HG03575 (cell line): ENCODE results near the gene MPRIP.

Source experiments
- ATAC-seq: cut with Tn5 transposase; IDR thresholded peaks from one replicate; pipeline ENCODE4 v1.9.1; 2021; ENCODE audit not compliant: unreplicated experiment, insufficient number of reproducible peaks, low FRiP score; ENCODE audit errors: extremely low read depth

MPRIP gene

DNA sequence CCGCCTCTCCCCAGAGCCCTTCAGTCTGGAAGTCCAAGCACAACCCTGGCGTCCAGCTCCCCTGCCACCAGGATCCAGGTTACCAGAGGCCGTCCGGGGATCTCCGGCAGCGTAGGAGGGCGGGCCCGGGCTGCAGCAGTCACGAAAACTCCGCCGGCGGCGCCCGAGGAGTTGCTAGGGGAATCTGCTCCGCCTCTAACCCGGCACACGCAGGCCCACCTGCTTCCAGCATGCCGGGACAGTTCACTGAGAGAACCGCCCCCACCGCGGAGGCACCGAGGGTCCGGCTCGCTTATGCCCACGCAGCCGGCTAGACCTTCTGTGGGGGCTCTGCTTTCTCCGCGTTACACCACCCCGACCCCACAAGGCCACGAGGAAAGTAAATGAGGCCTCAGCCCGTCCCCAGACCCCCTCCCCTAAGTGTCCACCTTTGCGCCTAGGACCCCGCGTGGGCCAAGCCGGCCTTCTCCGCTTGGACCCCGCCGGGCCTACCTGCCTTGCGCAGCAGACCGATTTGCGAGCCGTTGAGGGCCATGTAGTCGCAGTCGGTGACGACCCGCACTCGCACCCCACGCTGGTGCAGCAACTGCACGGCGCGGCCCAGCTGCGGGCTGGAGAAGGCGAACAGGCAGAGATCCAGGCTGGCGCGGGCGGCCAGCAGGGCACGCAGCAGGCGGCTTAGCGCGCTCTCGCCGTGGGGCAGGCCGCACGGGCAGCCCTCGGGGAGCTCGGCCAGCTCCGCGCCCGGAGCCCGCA, 163.3 kb downstream of the MPRIP start:
- ATAC-seq: no peak

DNA sequence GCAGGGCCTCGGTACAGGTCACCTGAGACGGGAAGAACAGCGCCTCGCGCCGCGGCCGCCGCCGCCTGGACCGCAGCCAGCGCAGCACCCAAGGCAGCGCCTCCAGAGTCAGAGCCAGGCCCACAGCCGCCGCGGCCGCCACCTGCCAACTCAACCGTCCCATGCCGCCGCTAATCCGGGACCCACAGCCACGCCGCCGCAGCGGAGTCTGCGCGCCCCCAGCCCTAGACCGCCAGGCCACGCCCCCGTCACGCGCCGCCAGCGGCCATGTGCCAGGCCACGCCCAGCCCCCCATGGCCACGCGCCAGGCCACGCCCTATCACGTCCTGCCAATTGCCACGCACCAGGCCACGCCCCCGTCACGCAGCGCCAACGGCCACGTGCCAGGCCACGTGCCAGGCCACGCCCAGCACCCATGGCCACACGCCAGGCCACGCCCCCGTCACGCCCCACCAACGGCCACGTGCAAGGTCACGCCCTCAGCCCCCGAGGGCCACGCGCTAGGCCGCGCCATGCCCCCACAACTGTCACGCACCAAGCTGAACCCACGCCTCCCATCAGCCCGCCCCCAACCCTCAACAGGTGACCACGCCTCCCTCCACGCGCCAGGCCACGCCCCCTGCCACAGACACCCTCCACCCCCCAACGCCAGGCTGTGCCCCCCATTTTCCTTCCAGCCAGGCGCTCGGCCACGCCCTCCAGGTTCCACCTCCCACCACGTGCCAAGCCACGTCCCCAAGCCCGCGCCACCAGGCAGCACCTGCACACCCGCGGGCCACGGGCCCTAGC, 164.1 kb downstream of the MPRIP start, which contains the start of gene PLD6:
TSS of gene PLD6 (minus strand) at position 210 of the 789 bp plus-strand sequence. CDS start at position 163, 47 bp downstream.
- ATAC-seq: no peak

DNA sequence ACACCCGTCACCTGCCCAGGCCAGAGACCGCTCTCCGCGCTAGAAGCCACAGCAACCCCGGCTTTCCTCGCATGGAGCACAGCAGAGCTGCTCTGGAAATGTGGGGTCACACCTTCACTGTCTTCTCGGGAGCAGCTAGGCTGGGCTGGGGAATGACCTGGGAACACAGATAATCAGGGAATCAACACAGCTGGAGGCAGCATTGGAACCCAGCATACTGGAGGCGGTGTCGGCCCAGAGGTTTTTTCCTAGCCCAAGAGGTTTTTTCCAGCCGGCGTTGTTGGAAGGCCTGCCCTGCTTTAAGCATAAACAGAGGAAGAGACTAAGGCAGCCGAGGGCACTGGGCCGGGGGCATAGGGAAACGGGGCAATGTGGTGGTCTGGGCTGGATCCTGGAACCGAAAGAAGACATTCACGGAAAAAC, 164.7 kb downstream of the MPRIP start:
- no peak for ATAC-seq

DNA sequence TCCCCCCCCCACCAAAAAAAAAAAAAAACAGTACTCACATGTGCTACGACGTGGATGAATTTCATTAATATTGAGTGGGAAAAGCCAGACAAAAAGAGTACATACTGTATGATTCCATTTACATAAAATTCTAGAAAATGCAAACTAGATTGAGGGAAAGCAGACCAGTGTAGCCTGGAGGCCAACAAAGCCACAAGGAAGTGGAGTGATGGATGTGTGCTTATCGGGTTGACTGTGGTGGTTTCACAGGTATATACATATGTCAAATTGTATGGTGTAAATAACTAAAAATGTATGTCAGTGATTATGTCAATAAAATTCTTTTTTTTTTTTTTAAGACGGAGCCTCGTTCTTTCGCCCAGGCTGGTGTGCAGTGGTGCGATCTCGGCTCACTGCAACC, 165.7 kb downstream of the MPRIP start:
- no peak for ATAC-seq

DNA sequence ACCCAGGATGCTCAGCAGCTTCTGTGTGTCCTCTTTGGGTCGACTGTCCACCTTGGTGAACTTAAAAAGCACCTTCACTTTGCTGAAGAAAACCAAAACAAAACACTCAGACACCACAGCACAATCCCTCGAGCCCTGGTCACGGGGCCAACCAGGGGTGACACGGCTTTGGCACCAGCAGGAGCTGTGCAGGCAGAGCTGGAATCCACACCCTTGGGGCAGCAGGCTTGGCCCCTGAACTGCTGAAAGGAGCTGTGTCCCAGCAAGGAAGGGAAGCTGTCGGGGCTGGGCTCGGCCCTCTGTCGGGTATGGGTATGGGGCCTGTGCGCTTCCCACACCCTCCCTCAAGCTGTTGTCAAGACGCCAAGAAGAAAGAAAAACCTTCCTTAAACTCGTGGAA, 171.5 kb downstream of the MPRIP start:
- ATAC-seq: no peak

DNA sequence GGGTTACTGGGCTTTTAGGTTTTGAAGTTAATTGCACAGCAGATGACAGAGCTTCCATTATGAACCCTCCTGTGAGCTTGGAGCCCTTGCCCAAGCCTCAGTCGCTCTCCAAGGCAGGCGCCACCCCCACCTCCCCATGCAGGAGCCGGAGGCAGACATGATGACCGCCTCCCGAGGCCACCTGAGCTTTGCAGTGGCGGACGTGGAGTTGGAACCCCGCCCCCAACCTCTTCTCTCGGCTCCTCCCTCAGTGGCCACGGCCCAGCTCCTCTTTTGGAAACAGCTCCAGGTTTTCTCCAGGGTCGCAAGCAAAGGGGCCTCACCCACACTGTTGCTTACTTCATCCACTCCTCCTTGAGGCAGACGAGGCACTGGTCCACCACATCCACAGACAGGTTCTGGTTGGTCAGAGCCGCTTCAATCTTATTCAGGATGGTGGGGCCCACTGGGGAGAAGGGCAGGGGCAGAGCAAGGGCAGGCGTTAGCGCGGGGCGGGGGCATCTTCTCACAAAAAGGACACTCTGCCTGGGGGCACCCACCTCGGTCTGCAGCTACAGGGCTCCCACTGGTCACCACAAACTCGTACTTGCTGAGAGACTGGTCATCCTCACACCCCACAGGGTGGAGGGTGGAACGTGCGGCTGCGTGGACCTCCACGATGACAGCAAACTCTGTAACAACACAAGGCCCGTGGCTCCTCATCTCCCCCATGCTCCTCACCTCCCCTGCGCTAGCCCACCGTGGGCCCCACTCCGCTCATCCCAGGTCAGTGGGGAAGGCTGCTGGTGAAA, 172.6 kb downstream of the MPRIP start:
- ATAC-seq: no peak

DNA sequence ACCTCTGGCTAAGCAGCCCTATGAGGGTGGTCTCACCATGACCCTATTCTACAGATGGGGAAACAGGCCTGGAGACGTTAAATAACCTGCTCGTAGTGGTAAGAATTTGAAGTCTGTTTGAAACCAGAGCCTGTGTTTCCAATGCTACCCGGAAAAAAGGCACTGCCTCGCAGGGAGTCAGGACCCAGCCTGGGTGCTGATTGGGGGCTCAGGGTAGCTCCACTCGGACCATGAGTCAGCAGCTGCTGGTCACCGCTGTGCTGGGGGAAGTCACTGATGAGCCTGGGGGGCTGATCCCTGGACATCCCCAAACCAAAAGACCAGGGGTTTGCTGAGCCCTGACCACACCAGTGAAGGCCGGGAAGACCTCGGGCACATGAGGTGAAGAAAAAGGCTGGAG, 173.3 kb downstream of the MPRIP start:
- ATAC-seq: no peak

DNA sequence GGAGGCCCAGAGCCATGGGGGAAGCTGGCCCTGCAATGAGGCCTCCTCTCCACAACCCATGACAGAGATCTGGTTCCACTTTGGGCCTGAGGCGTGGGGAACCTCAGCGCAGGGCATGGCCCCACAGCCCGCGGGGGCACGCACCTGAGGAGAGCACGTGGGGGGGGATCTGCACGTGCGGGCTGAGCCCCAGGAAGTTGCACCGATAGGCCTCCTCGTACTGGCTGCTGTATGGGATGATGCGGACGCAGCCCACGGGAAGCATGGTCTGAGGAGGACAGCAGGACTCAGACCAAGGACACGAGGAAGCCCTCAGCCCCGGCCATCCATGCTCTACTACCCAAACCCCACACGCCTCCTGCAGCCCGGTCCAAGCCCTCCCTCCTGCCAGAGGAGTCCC, 174.0 kb downstream of the MPRIP start:
- ATAC-seq: no peak

DNA sequence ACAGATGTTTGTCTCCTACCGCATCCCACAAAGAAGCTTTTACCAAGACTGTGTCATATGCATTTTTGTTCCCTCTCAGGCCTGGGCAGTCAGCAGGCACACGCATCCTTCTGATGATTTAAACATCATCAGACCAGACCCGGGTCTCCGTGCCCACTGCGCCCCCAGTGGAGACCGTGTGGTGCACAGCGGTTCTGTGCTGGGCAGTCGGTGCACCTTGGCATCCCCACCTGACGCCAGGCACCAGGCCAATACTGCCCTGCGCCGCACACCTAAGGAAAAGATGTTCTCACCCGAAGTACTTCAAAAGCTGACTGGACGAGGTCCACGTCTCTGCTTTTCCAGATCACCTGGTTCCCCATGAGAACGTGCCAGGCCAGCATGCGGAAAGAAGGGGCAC, 174.5 kb downstream of the MPRIP start:
- ATAC-seq: no peak

DNA sequence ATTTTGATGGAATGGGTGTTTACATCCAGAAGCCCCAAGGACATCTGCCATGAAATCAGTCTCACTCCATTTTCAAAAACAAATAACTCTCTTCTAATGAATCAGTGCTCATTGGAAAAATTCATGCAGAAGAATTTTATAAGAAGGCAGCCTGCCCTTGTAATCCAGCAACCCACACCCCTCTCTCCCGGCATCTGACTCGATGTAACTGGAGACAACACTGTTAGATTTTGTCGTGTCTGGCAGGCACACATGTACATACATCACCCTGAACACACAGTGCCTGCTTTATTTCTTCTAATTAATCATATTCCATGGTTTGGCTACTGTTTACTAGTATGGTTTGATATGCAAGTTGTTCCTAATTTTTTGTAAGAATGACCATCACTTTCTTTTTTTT, 175.7 kb downstream of the MPRIP start:
- no peak for ATAC-seq

DNA sequence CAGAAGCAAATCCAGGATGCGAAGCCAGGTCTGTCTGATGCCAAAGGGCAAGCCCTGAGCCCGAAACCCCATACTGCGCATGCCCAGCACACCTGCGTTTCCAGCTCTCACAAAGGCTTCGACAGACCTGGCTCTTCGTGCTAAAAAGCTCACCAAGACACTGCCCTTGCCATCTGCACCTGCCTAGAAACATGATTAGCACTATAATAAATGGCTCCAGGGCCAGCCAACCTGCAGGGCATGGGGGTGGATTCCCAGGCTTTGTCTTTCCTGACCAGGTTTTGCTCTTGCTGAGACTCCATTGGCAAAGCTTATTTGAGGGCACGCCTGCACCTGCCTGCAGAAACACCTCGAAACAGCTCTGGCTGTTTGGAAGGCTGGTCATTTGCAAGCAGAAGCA, 178.3 kb downstream of the MPRIP start:
- no peak for ATAC-seq

DNA sequence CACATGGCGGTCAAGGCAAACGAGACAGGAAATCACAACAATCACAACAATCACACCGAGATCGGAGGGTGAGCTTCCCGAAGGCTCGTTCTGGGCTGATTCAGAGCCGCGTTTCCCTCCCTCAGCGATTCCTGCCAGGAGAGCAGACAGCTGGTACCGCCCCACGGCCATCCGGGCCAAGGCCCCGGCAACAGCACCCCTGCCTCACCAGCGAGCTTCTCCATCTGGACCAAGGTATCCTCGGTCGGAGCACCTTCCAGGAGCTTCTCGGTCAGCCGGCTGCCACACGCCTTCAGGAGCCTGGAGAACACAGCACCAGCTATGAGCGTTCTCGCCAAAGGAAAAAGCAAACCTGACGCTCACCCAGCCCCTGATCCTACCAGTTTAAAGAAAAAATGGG, 179.1 kb downstream of the MPRIP start:
- no peak for ATAC-seq

DNA sequence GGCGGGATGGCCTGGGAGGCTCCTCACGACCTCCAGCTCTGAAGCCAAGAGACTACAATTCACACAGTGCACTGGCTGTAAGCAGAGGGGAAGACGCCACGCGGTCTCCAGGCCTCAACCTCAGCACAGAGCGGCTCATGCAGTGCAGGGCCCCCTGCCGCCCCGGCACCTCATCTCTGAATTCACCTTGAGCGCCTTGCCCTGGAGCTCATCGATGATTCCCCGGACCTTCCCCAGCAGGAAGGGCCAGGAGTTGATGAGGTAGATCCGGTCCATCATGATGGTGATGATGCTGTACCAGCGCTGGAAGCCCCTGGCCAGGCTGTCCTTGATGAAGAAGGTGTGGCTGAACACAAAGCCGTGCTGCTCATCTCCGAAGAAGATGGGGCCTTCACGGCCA, 181.5 kb downstream of the MPRIP start:
- no peak for ATAC-seq

DNA sequence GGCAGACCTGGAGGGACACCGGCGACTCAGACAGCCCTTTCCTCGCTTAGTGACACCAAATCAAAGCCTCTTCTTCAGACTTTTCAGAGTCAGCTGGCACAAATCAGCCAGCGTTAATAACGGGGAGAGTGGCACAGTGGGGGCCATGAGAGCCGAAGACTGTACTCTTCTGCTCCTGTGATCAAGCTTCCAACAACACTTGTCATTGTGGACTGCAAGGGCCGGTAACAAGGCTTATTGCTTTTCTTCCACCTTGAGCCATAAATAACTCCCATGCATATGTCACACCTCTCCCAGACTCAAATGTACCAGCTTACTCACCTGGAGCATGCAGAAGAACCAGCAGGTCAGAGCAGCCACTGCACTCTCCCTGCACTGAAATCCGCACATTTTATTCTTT, 181.9 kb downstream of the MPRIP start:
- ATAC-seq: no peak

DNA sequence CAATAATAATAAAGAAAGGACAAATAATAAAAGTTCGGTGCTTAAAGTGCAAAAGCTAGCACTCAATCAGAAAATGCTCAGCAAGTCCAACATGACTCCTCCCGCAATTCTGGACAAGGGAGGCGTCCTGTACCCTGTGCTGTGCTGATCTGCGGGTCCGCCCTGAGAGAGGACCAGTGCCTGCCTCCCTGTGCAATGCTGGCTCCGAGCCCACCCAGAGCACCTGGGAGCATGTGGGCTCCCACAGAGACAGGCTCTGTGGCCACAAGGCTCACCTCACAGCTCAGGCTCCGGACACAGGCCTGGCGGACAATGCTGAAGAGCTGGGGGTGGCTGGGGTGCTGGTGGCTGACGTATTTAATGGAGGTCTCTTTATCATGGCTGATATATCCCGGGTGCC, 183.6 kb downstream of the MPRIP start:
- ATAC-seq: no peak

DNA sequence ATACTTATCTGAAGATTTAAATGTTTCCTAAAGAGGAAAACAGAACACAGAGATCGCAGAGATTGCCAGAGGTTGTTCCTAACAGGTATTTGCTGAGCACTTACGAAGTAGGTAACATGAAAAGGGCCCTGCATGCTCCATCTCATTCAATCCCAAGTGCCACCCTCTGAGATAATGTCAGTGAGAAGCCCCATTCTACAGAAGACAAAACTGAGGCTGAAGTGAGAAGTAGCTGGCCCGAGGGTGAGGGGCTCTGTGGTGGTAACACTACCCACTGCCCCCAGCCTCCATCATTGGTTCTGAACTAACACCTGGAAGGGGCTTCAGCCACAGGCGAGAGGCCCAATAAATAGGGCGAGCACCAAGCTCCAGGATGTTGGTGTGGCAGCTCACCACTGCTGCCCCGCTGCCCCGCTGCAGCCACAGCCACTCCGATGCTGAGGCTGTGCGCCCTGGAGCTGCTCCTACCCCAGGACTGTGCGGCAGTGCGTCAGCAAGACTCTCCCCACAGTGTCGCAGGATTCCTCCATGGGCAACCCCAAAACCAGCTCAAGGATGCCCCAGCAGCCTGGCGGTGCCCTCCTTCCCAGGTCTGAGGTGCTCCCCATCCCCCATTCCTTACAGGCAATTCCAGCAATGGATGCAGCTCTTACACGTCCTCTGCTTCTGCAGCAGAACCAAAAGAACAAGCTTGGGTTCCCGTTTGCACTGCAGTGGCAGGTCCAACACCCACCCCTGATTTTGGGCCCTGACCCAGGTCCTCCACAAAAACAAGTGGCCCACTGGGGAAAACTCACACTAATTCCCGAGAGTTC, 184.4 kb downstream of the MPRIP start:
- ATAC-seq: no peak

DNA sequence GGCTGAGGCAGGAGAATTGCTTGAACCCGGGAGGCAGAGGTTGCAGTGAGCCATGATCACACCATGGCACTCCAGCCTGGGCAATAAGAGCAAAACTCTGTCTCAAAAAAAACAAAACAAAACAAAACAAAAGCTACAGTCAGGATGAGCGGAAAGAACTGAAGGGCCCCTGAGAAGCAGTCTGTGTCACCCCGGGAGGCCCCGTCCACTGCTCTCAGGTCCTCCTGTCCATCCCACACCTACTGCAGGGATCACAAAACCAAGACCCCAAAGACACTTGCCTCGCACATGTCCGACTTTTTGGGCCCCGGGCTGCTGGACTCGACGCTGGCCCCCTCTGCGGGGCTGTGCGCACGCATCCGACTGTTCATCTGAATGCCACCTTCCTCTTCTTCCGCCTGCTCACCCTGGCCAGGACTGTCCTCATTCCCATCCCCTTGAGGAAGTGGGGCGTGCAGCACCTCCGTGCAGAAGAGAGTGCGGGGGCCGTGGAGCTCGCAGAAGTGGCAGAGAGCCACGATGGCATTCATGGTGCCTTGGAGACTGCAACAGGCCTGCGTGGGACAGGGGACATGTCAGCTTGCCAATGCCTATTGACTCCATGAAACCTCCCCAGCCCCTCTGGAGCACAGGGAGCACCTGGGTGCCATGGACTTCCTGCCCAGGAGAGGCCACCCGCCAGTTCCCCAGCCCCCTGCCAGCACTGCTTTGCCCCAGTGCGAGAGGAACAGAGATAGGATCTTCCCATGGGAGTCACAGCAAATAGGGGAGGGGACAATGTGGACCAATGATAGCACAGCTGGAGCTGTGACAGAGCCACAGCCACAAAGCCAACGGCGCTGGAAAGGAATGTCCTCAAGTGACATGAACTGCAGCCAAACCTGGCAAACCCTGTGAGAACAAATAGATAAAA, 185.6 kb downstream of the MPRIP start:
- no peak for ATAC-seq
